ENCODE data around the gene DHPS.

Gene DHPS

GRCh38 chr19:12656899-12657571, 24.6 kb downstream of the DHPS start:
- no peak for DNase-seq (ENCODE audit: low read depth, low spot score)
- ChIA-PET POLR2A (no interaction called here), CTCF (interaction anchor here (1.2 kb wide), 1 partner anchor 20 kb away, joined by 4 read pairs; no protein-coding TSS in a partner anchor)
- no peak for TF ChIP-seq CTCF (IDR thresholded peaks at IDR 0.05; ENCODE audit: insufficient read depth, low read length, missing control alignments)
- H3K4me3 ChIP-seq (ENCODE audit: low read depth, low read length): no peak overlapping the region

GRCh38 chr19:12655546-12655945, 26.1 kb downstream of the DHPS start:
- H3K4me3 ChIP-seq (ENCODE audit: low read depth, low read length): no peak overlapping the region
- no peak for DNase-seq (ENCODE audit: low read depth, low spot score)
- TF ChIP-seq CTCF (IDR thresholded peaks at IDR 0.05; ENCODE audit: insufficient read depth, low read length, missing control alignments): no peak
- CTCF ChIA-PET: interaction anchor here (1.2 to 1.5 kb wide), 2 partner anchors 16 kb away, joined by 3 to 6 read pairs; no protein-coding TSS in a partner anchor
- POLR2A ChIA-PET: no interaction called here

DNA sequence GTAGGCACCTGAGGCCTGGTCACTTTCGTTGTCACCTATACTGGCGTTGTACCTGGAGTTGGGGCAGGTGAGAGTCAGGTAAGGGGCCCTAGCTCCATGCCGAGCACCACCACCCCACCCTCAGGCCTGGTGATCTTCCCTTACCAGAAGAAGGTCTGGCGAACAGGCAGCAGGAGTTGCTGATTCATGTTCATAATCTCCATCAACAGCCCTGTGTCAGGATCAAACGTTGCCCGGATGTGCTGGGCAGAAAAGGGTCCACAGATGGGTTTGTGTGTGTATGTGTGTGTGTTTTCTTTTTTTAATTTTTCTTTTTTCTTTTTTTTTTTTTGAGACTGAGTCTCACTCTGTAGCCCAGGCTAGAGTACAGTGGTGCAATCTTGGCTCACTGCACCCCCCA, 29.5 kb downstream of the DHPS start:
- H3K4me3 ChIP-seq (ENCODE audit: low read depth, low read length): no peak overlapping the region
- ChIA-PET CTCF (no interaction called here), POLR2A (no interaction called here)
- no peak for DNase-seq (ENCODE audit: low read depth, low spot score)
- TF ChIP-seq CTCF (IDR thresholded peaks at IDR 0.05; ENCODE audit: insufficient read depth, low read length, missing control alignments): no peak

- DNase-seq (ENCODE audit: low read depth, low spot score): no peak
- ChIA-PET POLR2A (no interaction called here), CTCF (interaction anchor here (1.4 to 1.5 kb wide), 2 partner anchors 10 to 86 kb away, joined by 4 to 8 read pairs; no protein-coding TSS in a partner anchor)
Measured at GRCh38 chr19:12649941-12650340, 31.7 kb downstream of the DHPS start.

DNA sequence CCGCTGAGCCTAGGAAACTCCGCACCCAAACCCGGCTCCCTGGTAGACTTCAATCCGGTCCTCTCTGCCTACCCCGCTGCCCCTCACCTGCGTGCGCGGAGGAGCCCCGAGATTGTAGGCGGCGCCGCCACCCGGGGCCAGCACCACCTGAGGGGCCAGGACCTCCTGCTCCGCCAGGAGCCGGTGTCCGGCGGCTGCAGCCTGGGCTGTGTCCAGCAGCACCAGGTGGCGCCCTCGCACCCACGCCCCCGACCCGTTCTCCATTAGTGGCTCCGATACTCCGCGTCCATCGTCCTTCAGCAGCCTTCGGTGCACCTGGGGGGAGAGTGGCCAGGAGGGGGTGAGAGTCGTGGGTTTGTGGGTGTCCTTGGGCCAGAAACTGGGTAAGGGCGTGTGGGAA, 33.6 kb downstream of the DHPS start:
- CTCF ChIA-PET: interaction anchor here (1.2 to 1.5 kb wide), 2 partner anchors 84 to 588 kb away, joined by 3 to 4 read pairs; no protein-coding TSS in a partner anchor
- no peak for DNase-seq (ENCODE audit: low read depth, low spot score)

More at GRCh38 chr19:12649941-12650340, 31.7 kb downstream of the DHPS start:
- TF ChIP-seq CTCF (IDR thresholded peaks at IDR 0.05; ENCODE audit: insufficient read depth, low read length, missing control alignments): no peak
- no peak overlapping the region for H3K4me3 ChIP-seq (ENCODE audit: low read depth, low read length)

More for the DNA sequence above, 33.6 kb downstream of the DHPS start:
- POLR2A ChIA-PET: no interaction called here
- peak; percentile 28 for TF ChIP-seq CTCF (IDR thresholded peaks at IDR 0.05; ENCODE audit: insufficient read depth, low read length, missing control alignments)
- H3K4me3 ChIP-seq (ENCODE audit: low read depth, low read length): no peak overlapping the region
